HEK293 (cell line): ENCODE measurements around the gene PTGES2.

Experiments
- CTCF ChIA-PET: fragments of 350-600 bp; formaldehyde crosslinking; extraction: SDS; loops from one replicate; lab custom pipeline; 2021; ENCODE audit warnings: antibody characterized with exemption; lab: Yijun Ruan, JAX
- POLR2A ChIA-PET: fragments of 300-600 bp; formaldehyde crosslinking; extraction: SDS; loops from one replicate; lab custom pipeline; 2020; ENCODE audit warnings: antibody characterized with exemption, inconsistent platforms; lab: Yijun Ruan, JAX
- H3K27ac ChIP-seq: fragments of 200-500 bp; sonication (Bioruptor generic); 2 replicates; pipeline ENCODE4 v1.5.1; 2014; ENCODE audit warnings: low read depth, low read length, control low read depth, inconsistent platforms; ENCODE audit errors: extremely low read depth
- H3K36me3 ChIP-seq, 2 experiments: fragments of 200-500 bp in 1 of 2; sonication (Bioruptor generic) in 1 of 2; 1 replicate in 1 of 2; 2 replicates in 1 of 2; pipeline ENCODE4 v1.5.1; 2014 to 2017; ENCODE audit warnings: inconsistent platforms in 2 of 2, low read length in 2 of 2; ENCODE audit not compliant: control insufficient read depth in 2 of 2, insufficient read depth in 1 of 2
- H3K4me1 ChIP-seq: fragments of 200-500 bp; sonication (Bioruptor generic); 2 replicates; pipeline ENCODE4 v1.5.1; 2014; ENCODE audit warnings: mild to moderate bottlenecking, low read length, inconsistent platforms; ENCODE audit not compliant: control insufficient read depth, insufficient read depth
- H3K4me3 ChIP-seq: 2 replicates; pipeline ENCODE4 v1.5.1; 2011; ENCODE audit warnings: low read depth, mild to moderate bottlenecking, control low read depth, low read length, moderate library complexity
- H3K9me3 ChIP-seq: fragments of 200-500 bp; sonication (Bioruptor generic); 2 replicates; pipeline ENCODE4 v1.5.1; 2014; ENCODE audit warnings: low read depth, low read length, inconsistent platforms; ENCODE audit not compliant: control insufficient read depth, insufficient read depth
- EGR2 ChIP-seq: fragments of 450-650 bp; formaldehyde crosslinking; IDR thresholded peaks from 2 replicates; pipeline ENCODE4 v1.5.1; 2016; ENCODE audit warnings: low read depth, missing biosample characterization, missing genetic modification characterization
- HIC1 ChIP-seq: fragments of 450-650 bp; formaldehyde crosslinking; IDR thresholded peaks from 2 replicates; pipeline ENCODE4 v1.5.1; 2016; ENCODE audit warnings: missing biosample characterization, missing genetic modification characterization
- KLF1 ChIP-seq: fragments of 450-650 bp; formaldehyde crosslinking; IDR thresholded peaks from 2 replicates; pipeline ENCODE4 v1.5.1; 2016; ENCODE audit warnings: missing biosample characterization, missing genetic modification characterization
- KLF16 ChIP-seq: fragments of 450-650 bp; formaldehyde crosslinking; IDR thresholded peaks from 2 replicates; pipeline ENCODE4 v1.5.1; 2017; ENCODE audit warnings: missing biosample characterization, missing genetic modification characterization
- KLF17 ChIP-seq: fragments of 450-650 bp; formaldehyde crosslinking; IDR thresholded peaks from 2 replicates; pipeline ENCODE4 v1.5.1; 2016; ENCODE audit warnings: missing biosample characterization, missing genetic modification characterization
- KLF7 ChIP-seq: fragments of 450-650 bp; formaldehyde crosslinking; IDR thresholded peaks from 2 replicates; pipeline ENCODE4 v1.5.1; 2016; ENCODE audit warnings: missing biosample characterization, missing genetic modification characterization, borderline replicate concordance
- OVOL3 ChIP-seq: fragments of 450-650 bp; formaldehyde crosslinking; IDR thresholded peaks from 2 replicates; pipeline ENCODE4 v1.5.1; 2016; ENCODE audit warnings: missing biosample characterization, missing genetic modification characterization
- PRDM1 ChIP-seq: fragments of 450-650 bp; formaldehyde crosslinking; IDR thresholded peaks from 2 replicates; pipeline ENCODE4; 2016; ENCODE audit warnings: missing biosample characterization, missing genetic modification characterization
- SP3 ChIP-seq: fragments of 450-650 bp; formaldehyde crosslinking; IDR thresholded peaks from 2 replicates; pipeline ENCODE4 v1.5.1; 2016; ENCODE audit warnings: missing biosample characterization, missing genetic modification characterization
- SP7 ChIP-seq: fragments of 450-650 bp; formaldehyde crosslinking; IDR thresholded peaks from 2 replicates; pipeline ENCODE4 v1.5.1; 2016; ENCODE audit warnings: missing biosample characterization, missing genetic modification characterization
- ZBTB17 ChIP-seq: fragments of 450-650 bp; formaldehyde crosslinking; IDR thresholded peaks from 2 replicates; pipeline ENCODE4 v1.5.1; 2016; ENCODE audit warnings: missing biosample characterization, missing genetic modification characterization
- ZNF16 ChIP-seq: fragments of 450-650 bp; formaldehyde crosslinking; IDR thresholded peaks from 2 replicates; pipeline ENCODE4 v1.5.1; 2016; ENCODE audit warnings: low read depth, missing biosample characterization, missing genetic modification characterization
- ZNF23 ChIP-seq: fragments of 450-650 bp; formaldehyde crosslinking; IDR thresholded peaks from 2 replicates; pipeline ENCODE4 v1.5.1; 2016; ENCODE audit warnings: missing biosample characterization, missing genetic modification characterization, borderline replicate concordance
- ZNF426 ChIP-seq: fragments of 450-650 bp; formaldehyde crosslinking; IDR thresholded peaks from 2 replicates; pipeline ENCODE4 v1.5.1; 2017; ENCODE audit warnings: missing biosample characterization, missing genetic modification characterization, mild to moderate bottlenecking, inconsistent platforms, moderate library complexity
- ZNF488 ChIP-seq: fragments of 450-650 bp; formaldehyde crosslinking; IDR thresholded peaks from 2 replicates; pipeline ENCODE4 v1.5.1; 2016; ENCODE audit warnings: missing biosample characterization, missing genetic modification characterization
- ZNF548 ChIP-seq: fragments of 450-650 bp; formaldehyde crosslinking; IDR thresholded peaks from 2 replicates; pipeline ENCODE4 v1.5.1; 2016; ENCODE audit warnings: missing biosample characterization, missing genetic modification characterization
- ZNF561 ChIP-seq: fragments of 450-650 bp; IDR thresholded peaks from 2 replicates; pipeline ENCODE4 v1.5.1; 2018; ENCODE audit warnings: missing biosample characterization, missing genetic modification characterization, borderline replicate concordance
- ZNF660 ChIP-seq: fragments of 450-650 bp; IDR thresholded peaks from 2 replicates; pipeline ENCODE4 v1.5.1; 2018; ENCODE audit warnings: missing biosample characterization, mild to moderate bottlenecking, missing genetic modification characterization
- ZNF792 ChIP-seq: fragments of 450-650 bp; formaldehyde crosslinking; IDR thresholded peaks from 2 replicates; pipeline ENCODE4 v1.5.1; 2016; ENCODE audit warnings: missing biosample characterization, missing genetic modification characterization
- ZXDB ChIP-seq: fragments of 450-650 bp; formaldehyde crosslinking; IDR thresholded peaks from 2 replicates; pipeline ENCODE4 v1.5.1; 2016; ENCODE audit warnings: missing biosample characterization, missing genetic modification characterization

The PTGES2 gene

GRCh38 chr9:128099932-128100491 is 27.5 kb downstream of the PTGES2 start:
- TF ChIP-seq EGR2 (0 out of 2 replicates have a peak, but pooled peaks have one; percentile 23), KLF1 (tag by site-specific recombination) (0 out of 2 replicates have a peak, but pooled peaks have one; percentile 48), ZNF488 (no peak)
- ChIA-PET CTCF (interaction anchor here (0.6 to 5.0 kb wide), 5 partner anchors 11 to 156 kb away, joined by 3 to 42 read pairs (median 11); no protein-coding TSS in a partner anchor), POLR2A (interaction anchor here (0.6 to 2.6 kb wide), 3 partner anchors 25 to 32 kb away, joined by 3 to 8 read pairs (median 3); partner anchors contain the start of genes NAIF1 and SLC25A25)
- Histone ChIP-seq H3K27ac (no peak overlapping the region), H3K9me3 (no peaks in the 10 kb centered on the region), H3K36me3 (peaks cover 0 to 40% of the 10 kb centered on the region in 2 experiments; a peak in 2 of 3 replicates), H3K4me1 (0 out of 2 replicates have a peak, but pooled peaks cover 4% of the 10 kb centered on the region), H3K4me3 (no peak overlapping the region)

- TF ChIP-seq HIC1 (tag by site-specific recombination) (no peak), ZNF792 (tag by site-specific recombination) (no peak), KLF1 (tag by site-specific recombination) (peak; percentile 72)
- Histone ChIP-seq H3K4me3 (peak overlapping the region; percentile 16), H3K36me3 (peaks cover 0 to 38% of the 10 kb centered on the region in 2 experiments; a peak in 2 of 3 replicates), H3K4me1 (0 out of 2 replicates have a peak, but pooled peaks cover 4% of the 10 kb centered on the region), H3K9me3 (no peaks in the 10 kb centered on the region), H3K27ac (no peak overlapping the region)
- CTCF ChIA-PET, result interaction anchor here (1.2 to 5.0 kb wide), 7 partner anchors 12 to 157 kb away, joined by 3 to 42 read pairs (median 7); no protein-coding TSS in a partner anchor
- POLR2A ChIA-PET, result interaction anchor here (0.6 to 2.6 kb wide), 3 partner anchors 9 to 32 kb away, joined by 3 to 14 read pairs (median 8); partner anchors contain the start of genes NAIF1 and SLC25A25
These were observed 28.1 kb downstream of the PTGES2 start for GRCh38 chr9:128099231-128099931.

- ChIA-PET CTCF (interaction anchor here (0.6 to 5.0 kb wide), 14 partner anchors 11 to 1948 kb away, joined by 3 to 42 read pairs (median 4); no protein-coding TSS in a partner anchor), POLR2A (interaction anchor here (0.6 to 2.2 kb wide), 12 partner anchors 9 to 144 kb away, joined by 3 to 14 read pairs (median 4); partner anchors contain the start of genes EEIG1 and SLC25A25)
- no peaks in the 10 kb centered on the region for H3K9me3 ChIP-seq
- no peak overlapping the region; the same call in 1 of the 2 replicates for H3K27ac ChIP-seq
- 0 out of 2 replicates have a peak, but pooled peaks cover 4% of the 10 kb centered on the region for H3K4me1 ChIP-seq
- peak overlapping the region; percentile 46 for H3K4me3 ChIP-seq
- H3K36me3 ChIP-seq, result peaks cover 0 to 30% of the 10 kb centered on the region in 2 experiments; a peak in 1 of 3 replicates
- TF ChIP-seq OVOL3 (tag by site-specific recombination) (no peak), PRDM1 (peak; percentile 88), HIC1 (tag by site-specific recombination) (peak; percentile 78; the same call in 1 of the 2 replicates), ZNF426 (tag by site-specific recombination) (no peak), ZBTB17 (tag by site-specific recombination) (peak; percentile 63), ZXDB (no peak), SP3 (tag by site-specific recombination) (peak; percentile 50), ZNF16 (tag by site-specific recombination) (no peak), ZNF660 (tag by site-specific recombination) (0 out of 2 replicates have a peak, but pooled peaks have one; percentile 13), ZNF23 (tag by site-specific recombination) (no peak), ZNF561 (tag by site-specific recombination) (no peak), KLF7 (tag by site-specific recombination) (no peak), KLF16 (tag by site-specific recombination) (peak; percentile 18; the same call in 1 of the 2 replicates), ZNF548 (tag by site-specific recombination) (no peak), SP7 (tag by site-specific recombination) (no peak), KLF17 (peak; percentile 12; the same call in 1 of the 2 replicates)
These were observed 29.0 kb downstream of the PTGES2 start for GRCh38 chr9:128098297-128099230.
